K562 (cell line): ENCODE measurements around the gene PCNX2. TPM values are rescaled to one million over a fixed set of nuclear protein-coding genes. Genes with fewer than 3 reads are reported as not detected.

ENCODE experiments used
- ATAC-seq: fragments of 200-7000 bp; cut with Tn5 transposase; 3 replicates; pipeline ENCODE4 v1.9.1; 2020; ENCODE audit warnings: moderate library complexity
- BruUV-seq: library from RNA; stranded (reverse); fragments of 400-500 nt; replicated peaks from 2 replicates; lab custom pipeline; 2021; lab: Mats Ljungman, UMichigan
- CTCF ChIA-PET: fragments of 300-600 bp; formaldehyde crosslinking; extraction: SDS; loops from one replicate; lab custom pipeline; 2021; ENCODE audit warnings: low intra/inter-chr PET ratio; lab: Yijun Ruan, JAX
- POLR2A ChIA-PET: fragments of 300-600, 350-650 bp; sonication (Branson Sonifier 250); formaldehyde crosslinking; extraction: SDS; loops from one replicate; lab custom pipeline; 2021; ENCODE audit warnings: antibody characterized with exemption, inconsistent platforms; lab: Yijun Ruan, JAX
- DNase-seq, 4 experiments: peaks; one replicate each; pipeline versions ENCODE4 v3.0.0 to v3.0.0-alpha.2; 2011 to 2018; ENCODE audit warnings: low spot score in 3 of 4, mixed read lengths in 3 of 4; ENCODE audit errors: extremely low read depth in 1 of 4
- FAIRE-seq: peaks from 2 replicates; lab custom pipeline; 2011; peaks lifted over from hg19 to GRCh38; lab: Jason Lieb, UNC
- H2AFZ ChIP-seq: 2 replicates; pipeline ENCODE4 v1.6.0; 2011; ENCODE audit warnings: low read depth, low read length, control low read depth, inconsistent platforms
- H3K27ac ChIP-seq: fragments of 200-600 bp; 3 replicates; pipeline ENCODE4 v1.8.0; 2011; ENCODE audit warnings: low read depth, mild to moderate bottlenecking, control low read depth, inconsistent platforms, low read length, moderate library complexity, mixed read lengths; ENCODE audit errors: extremely low read depth
- H3K27me3 ChIP-seq, 2 experiments: fragments of 300-600 bp in 1 of 2; 2 replicates in 1 of 2; 3 replicates in 1 of 2; pipeline versions ENCODE4 v1.6.0 to v1.8.0; 2011; ENCODE audit warnings: inconsistent platforms in 2 of 2, low read length in 2 of 2, mild to moderate bottlenecking in 1 of 2, mixed read lengths in 1 of 2, moderate library complexity in 1 of 2; ENCODE audit not compliant: control insufficient read depth in 2 of 2, insufficient read depth in 2 of 2
- H3K36me3 ChIP-seq: fragments of 300-600 bp; 3 replicates; pipeline ENCODE4 v1.8.0; 2011; ENCODE audit warnings: mild to moderate bottlenecking, low read length, inconsistent platforms; ENCODE audit not compliant: control insufficient read depth, insufficient read depth
- H3K4me1 ChIP-seq, 2 experiments: fragments of 200-600 bp in 1 of 2; replicated peaks in 1 of 2; 2 replicates in 1 of 2; 3 replicates in 1 of 2; pipeline versions ENCODE4 v1.5.1 to v1.8.0; 2011; ENCODE audit warnings: inconsistent platforms in 2 of 2, low read length in 2 of 2, mild to moderate bottlenecking in 1 of 2, mixed read lengths in 1 of 2, moderate library complexity in 1 of 2; ENCODE audit not compliant: control insufficient read depth in 2 of 2, insufficient read depth in 2 of 2
- H3K4me2 ChIP-seq: 2 replicates; pipeline ENCODE4 v1.6.1; 2011; ENCODE audit warnings: low read length, control low read depth, inconsistent platforms, mixed read lengths; ENCODE audit not compliant: insufficient read depth
- H3K4me3 ChIP-seq: fragments of 200-600 bp; sonication (generic), shearing (Covaris generic); 2 replicates; pipeline ENCODE4 v1.5.1; 2016; ENCODE audit warnings: control low read depth, inconsistent platforms
- H3K79me2 ChIP-seq: fragments of 200-600 bp; 3 replicates; pipeline ENCODE4 v1.8.0; 2011; ENCODE audit warnings: low read length, inconsistent platforms; ENCODE audit not compliant: control insufficient read depth, insufficient read depth
- H3K9ac ChIP-seq, 2 experiments: 2 replicates each; pipeline versions ENCODE4 v1.6.0 to v1.6.1; 2011; ENCODE audit warnings: low read depth in 2 of 2, low read length in 2 of 2, control low read depth in 1 of 2, inconsistent platforms in 1 of 2, mild to moderate bottlenecking in 1 of 2, mixed read lengths in 1 of 2; ENCODE audit not compliant: insufficient read depth in 1 of 2
- H3K9me1 ChIP-seq: one replicate; pipeline ENCODE4 v1.6.0; 2011; ENCODE audit warnings: inconsistent platforms, mild to moderate bottlenecking, low read length, moderate library complexity; ENCODE audit not compliant: control insufficient read depth, insufficient read depth
- H3K9me3 ChIP-seq: replicated peaks from 2 replicates; pipeline ENCODE4 v1.5.1; 2011; ENCODE audit warnings: low read depth, low read length, inconsistent platforms; ENCODE audit not compliant: control insufficient read depth, insufficient read depth
- H4K20me1 ChIP-seq: replicated peaks from 2 replicates; pipeline ENCODE4 v1.6.1; 2011; ENCODE audit warnings: low read length, inconsistent platforms, mixed read lengths; ENCODE audit not compliant: control insufficient read depth, insufficient read depth
- RAD21 ChIP-seq, 2 experiments: fragments of 250-450 bp in 1 of 2; fragments of 450-650 bp in 1 of 2; sonication (Bioruptor Pico) in 1 of 2; formaldehyde crosslinking in 1 of 2; IDR thresholded peaks in 1 of 2; conservative IDR thresholded peaks in 1 of 2; 2 replicates each; pipeline versions ENCODE4 v1.4.0 to v1.8.0; 2020 to 2022; ENCODE audit warnings: mild to moderate bottlenecking in 2 of 2, moderate library complexity in 1 of 2
- TAF15 ChIP-seq: fragments of 200-400 bp; formaldehyde crosslinking; IDR thresholded peaks from 2 replicates; pipeline ENCODE4 v1.6.1; 2017; ENCODE audit warnings: mild to moderate bottlenecking, low read depth, low read length, moderate library complexity
- WGBS: fragments of 100-300 bp; shearing (Covaris generic); methylation state at CpG from one replicate; pipeline ENCODE4 v1.1.6; 2016; ENCODE audit warnings: low coverage, mixed read lengths; ENCODE audit not compliant: insufficient coverage; ENCODE audit errors: missing lambda C conversion rate; 5-methylcytosine and 5-hydroxymethylcytosine counted together
- in situ Hi-C: fragments of 300-500 bp; cut with MboI; formaldehyde crosslinking; loops from 4 replicates; pipeline ENCODE4 v1.15.0; 2018; ENCODE audit warnings: inconsistent platforms, mixed read lengths
- intact Hi-C: fragments of 100-400 bp; cut with micrococcal nuclease; formaldehyde crosslinking; loops from 2 replicates; pipeline ENCODE4 v1.14.2; 2022
- polyA plus RNA-seq, 8 experiments: library from polyadenylated mRNA; depleted of rRNA in 4 of 8; stranded (reverse) in 5 of 8; unstranded in 3 of 8; fragments of >200 nt; fragmentation: Nextera tagmentation in 2 of 8; fragmentation: Illumina TruSeq in 1 of 8; extraction: Ambion mirVana in 2 of 8; extraction: Trizol in 1 of 8; gene quantifications; 2 replicates each; pipeline versions ENCODE4 v1.2.1 to v1.2.3, GENCODE V29; 2011 to 2014; ENCODE audit warnings: inconsistent platforms in 1 of 8, missing spikeins in 1 of 8
- total RNA-seq, 7 experiments: library from RNA; depleted of rRNA in 6 of 7; stranded (reverse); fragments of >200 nt in 6 of 7; fragmentation: Illumina TruSeq in 2 of 7; extraction: Trizol in 2 of 7; gene quantifications; 2 replicates each; pipeline versions ENCODE4 v1.2.1 to v1.2.3, GENCODE V29; 2011 to 2021; ENCODE audit warnings: low replicate concordance in 1 of 7
- TF ChIP-seq, protein P1 (sequence below), 2 experiments: fragments of 450-650 bp; formaldehyde crosslinking in 1 of 2; IDR thresholded peaks; 2 replicates each; pipeline versions ENCODE4 v1.4.0 to v1.6.1; 2014 to 2020; ENCODE audit warnings: mild to moderate bottlenecking in 2 of 2, borderline replicate concordance in 1 of 2, low read depth in 1 of 2
- TF ChIP-seq, protein P2 (sequence below), 3 experiments: IDR thresholded peaks in 2 of 3; conservative IDR thresholded peaks in 1 of 3; 2 replicates each; pipeline ENCODE4 v1.5.1; 2011 to 2012; ENCODE audit warnings: low read length in 3 of 3, mild to moderate bottlenecking in 3 of 3, control low read depth in 2 of 3, improper control_type of control experiment in 1 of 3, inconsistent platforms in 1 of 3, low read depth in 1 of 3, mixed read lengths in 1 of 3, moderate library complexity in 1 of 3; ENCODE audit not compliant: insufficient read depth in 2 of 3
- TF ChIP-seq, protein P3 (sequence below): fragments of 250-450 bp; sonication (Bioruptor Pico); IDR thresholded peaks from 2 replicates; pipeline ENCODE4 v1.5.0; 2021; ENCODE audit warnings: mild to moderate bottlenecking, borderline replicate concordance

PCNX2 gene
- total and polyA plus RNA-seq, 9 of the 15 experiments (the other 6 are each of a cell fraction or from before 2014, with no cell fraction given), result 0.07 to 0.33 TPM; not detected in 7

GRCh38 chr1:233040494-233040893 is 255.0 kb downstream of the PCNX2 start:
- POLR2A ChIA-PET, result interaction anchor here (0.7 kb wide), 1 partner anchor 89 kb away, joined by 3 read pairs; no protein-coding TSS in a partner anchor
- Histone ChIP-seq H3K27me3 (no peaks in the 10 kb centered on the region), H3K4me2 (no peak overlapping the region), H3K9ac (no peak overlapping the region), H3K4me3 (no peak overlapping the region), H3K36me3 (no peaks in the 10 kb centered on the region), H3K27ac (no peak overlapping the region), H3K9me3 (no peaks in the 10 kb centered on the region), H3K79me2 (no peaks in the 10 kb centered on the region), H2AFZ (no peak overlapping the region), H3K9me1 (no peaks in the 10 kb centered on the region)
- no TSS peak for BruUV-seq
- CTCF ChIA-PET, result no interaction called here
- 0% methylated on average over 4 of the region's 4 CpGs for WGBS
- DNase-seq, result peak in 1 of 4 experiments; percentile 14
- intact Hi-C loops (loop anchor here (5.0 kb wide), 1 partner anchor 197 kb away; no protein-coding TSS in a partner anchor), in situ Hi-C loops (no loop called here)
- peak; percentile 77 for ATAC-seq
- FAIRE-seq, result no peak
- TF ChIP-seq, protein P1, sequence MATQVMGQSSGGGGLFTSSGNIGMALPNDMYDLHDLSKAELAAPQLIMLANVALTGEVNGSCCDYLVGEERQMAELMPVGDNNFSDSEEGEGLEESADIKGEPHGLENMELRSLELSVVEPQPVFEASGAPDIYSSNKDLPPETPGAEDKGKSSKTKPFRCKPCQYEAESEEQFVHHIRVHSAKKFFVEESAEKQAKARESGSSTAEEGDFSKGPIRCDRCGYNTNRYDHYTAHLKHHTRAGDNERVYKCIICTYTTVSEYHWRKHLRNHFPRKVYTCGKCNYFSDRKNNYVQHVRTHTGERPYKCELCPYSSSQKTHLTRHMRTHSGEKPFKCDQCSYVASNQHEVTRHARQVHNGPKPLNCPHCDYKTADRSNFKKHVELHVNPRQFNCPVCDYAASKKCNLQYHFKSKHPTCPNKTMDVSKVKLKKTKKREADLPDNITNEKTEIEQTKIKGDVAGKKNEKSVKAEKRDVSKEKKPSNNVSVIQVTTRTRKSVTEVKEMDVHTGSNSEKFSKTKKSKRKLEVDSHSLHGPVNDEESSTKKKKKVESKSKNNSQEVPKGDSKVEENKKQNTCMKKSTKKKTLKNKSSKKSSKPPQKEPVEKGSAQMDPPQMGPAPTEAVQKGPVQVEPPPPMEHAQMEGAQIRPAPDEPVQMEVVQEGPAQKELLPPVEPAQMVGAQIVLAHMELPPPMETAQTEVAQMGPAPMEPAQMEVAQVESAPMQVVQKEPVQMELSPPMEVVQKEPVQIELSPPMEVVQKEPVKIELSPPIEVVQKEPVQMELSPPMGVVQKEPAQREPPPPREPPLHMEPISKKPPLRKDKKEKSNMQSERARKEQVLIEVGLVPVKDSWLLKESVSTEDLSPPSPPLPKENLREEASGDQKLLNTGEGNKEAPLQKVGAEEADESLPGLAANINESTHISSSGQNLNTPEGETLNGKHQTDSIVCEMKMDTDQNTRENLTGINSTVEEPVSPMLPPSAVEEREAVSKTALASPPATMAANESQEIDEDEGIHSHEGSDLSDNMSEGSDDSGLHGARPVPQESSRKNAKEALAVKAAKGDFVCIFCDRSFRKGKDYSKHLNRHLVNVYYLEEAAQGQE (IDR thresholded peaks at IDR 0.05; ENCODE audit: borderline replicate concordance), result peak; percentile 18; the same call in 1 of the 2 replicates
- TF ChIP-seq, protein P1 (CRISPR knock-in tag; IDR thresholded peaks at IDR 0.05; ENCODE audit: low read depth), result no peak
- TF ChIP-seq, protein P2, sequence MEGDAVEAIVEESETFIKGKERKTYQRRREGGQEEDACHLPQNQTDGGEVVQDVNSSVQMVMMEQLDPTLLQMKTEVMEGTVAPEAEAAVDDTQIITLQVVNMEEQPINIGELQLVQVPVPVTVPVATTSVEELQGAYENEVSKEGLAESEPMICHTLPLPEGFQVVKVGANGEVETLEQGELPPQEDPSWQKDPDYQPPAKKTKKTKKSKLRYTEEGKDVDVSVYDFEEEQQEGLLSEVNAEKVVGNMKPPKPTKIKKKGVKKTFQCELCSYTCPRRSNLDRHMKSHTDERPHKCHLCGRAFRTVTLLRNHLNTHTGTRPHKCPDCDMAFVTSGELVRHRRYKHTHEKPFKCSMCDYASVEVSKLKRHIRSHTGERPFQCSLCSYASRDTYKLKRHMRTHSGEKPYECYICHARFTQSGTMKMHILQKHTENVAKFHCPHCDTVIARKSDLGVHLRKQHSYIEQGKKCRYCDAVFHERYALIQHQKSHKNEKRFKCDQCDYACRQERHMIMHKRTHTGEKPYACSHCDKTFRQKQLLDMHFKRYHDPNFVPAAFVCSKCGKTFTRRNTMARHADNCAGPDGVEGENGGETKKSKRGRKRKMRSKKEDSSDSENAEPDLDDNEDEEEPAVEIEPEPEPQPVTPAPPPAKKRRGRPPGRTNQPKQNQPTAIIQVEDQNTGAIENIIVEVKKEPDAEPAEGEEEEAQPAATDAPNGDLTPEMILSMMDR (IDR thresholded peaks at IDR 0.05 in 2 of 3, conservative IDR thresholded peaks at IDR 0.05 in 1 of 3; ENCODE audit: insufficient read depth in 2 of 3, low read depth in 1 of 3, low read length in 3 of 3), result peak; percentile 34 to 47 (median 40); a peak in 5 of 6 replicates
- TF ChIP-seq RAD21 (CRISPR knock-in tag; conservative IDR thresholded peaks at IDR 0.05 in 1 of 2, IDR thresholded peaks at IDR 0.05 in 1 of 2) (peak; percentile 47 to 52), TAF15 (no peak)
- TF ChIP-seq, protein P3, sequence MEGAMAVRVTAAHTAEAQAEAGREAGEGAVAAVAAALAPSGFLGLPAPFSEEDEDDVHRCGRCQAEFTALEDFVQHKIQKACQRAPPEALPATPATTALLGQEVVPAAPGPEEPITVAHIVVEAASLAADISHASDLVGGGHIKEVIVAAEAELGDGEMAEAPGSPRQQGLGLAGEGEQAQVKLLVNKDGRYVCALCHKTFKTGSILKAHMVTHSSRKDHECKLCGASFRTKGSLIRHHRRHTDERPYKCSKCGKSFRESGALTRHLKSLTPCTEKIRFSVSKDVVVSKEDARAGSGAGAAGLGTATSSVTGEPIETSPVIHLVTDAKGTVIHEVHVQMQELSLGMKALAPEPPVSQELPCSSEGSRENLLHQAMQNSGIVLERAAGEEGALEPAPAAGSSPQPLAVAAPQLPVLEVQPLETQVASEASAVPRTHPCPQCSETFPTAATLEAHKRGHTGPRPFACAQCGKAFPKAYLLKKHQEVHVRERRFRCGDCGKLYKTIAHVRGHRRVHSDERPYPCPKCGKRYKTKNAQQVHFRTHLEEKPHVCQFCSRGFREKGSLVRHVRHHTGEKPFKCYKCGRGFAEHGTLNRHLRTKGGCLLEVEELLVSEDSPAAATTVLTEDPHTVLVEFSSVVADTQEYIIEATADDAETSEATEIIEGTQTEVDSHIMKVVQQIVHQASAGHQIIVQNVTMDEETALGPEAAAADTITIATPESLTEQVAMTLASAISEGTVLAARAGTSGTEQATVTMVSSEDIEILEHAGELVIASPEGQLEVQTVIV, result no peak
- TF ChIP-seq, all 486 proteins: peak for 3
- Histone ChIP-seq H3K4me1 (no peaks in the 10 kb centered on the region), H4K20me1 (no peaks in the 10 kb centered on the region)
